Endometrium (tissue), 2 donors: ENCODE data around the gene SAP25.

Experiments
- FAIRE-seq: peaks from 2 replicates; lab custom pipeline; 2012; peaks lifted over from hg19 to GRCh38; lab: Jason Lieb, UNC
- donor health status: control.
- donor health status: control.

SAP25 gene

GRCh38 chr7:100573691-100574361, at the start of gene SAP25:
SAP25 (minus strand) TSS chr7:100573900; CDS start chr7:100573742, 158 bp downstream.
- FAIRE-seq, result no peak

GRCh38 chr7:100621554-100621953, 47.9 kb upstream of the SAP25 start:
- no peak for FAIRE-seq

- FAIRE-seq, result no peak
These were observed 47.1 kb upstream of the SAP25 start for GRCh38 chr7:100620804-100621203.

- no peak for FAIRE-seq
These were observed 46.5 kb upstream of the SAP25 start for GRCh38 chr7:100620239-100620638.

- FAIRE-seq, result no peak
These were observed 40.7 kb upstream of the SAP25 start for GRCh38 chr7:100614308-100614861.

- FAIRE-seq, result no peak
These were observed 39.9 kb upstream of the SAP25 start for GRCh38 chr7:100613412-100614175.

- no peak for FAIRE-seq
These were observed 39.2 kb upstream of the SAP25 start for GRCh38 chr7:100612730-100613390.

- FAIRE-seq, result peak; percentile 99
These were observed 38.5 kb upstream of the SAP25 start, which contains the start of gene MOSPD3 for GRCh38 chr7:100611983-100612729. MOSPD3 (plus strand) TSS chr7:100612540; CDS start chr7:100612792, 252 bp downstream.

- FAIRE-seq, result no peak
These were observed 36.3 kb upstream of the SAP25 start for GRCh38 chr7:100609958-100610357.

GRCh38 chr7:100607111-100607510, 33.4 kb upstream of the SAP25 start:
- no peak for FAIRE-seq

GRCh38 chr7:100606313-100606712, 32.6 kb upstream of the SAP25 start:
- no peak for FAIRE-seq

GRCh38 chr7:100604976-100605911, 31.5 kb upstream of the SAP25 start:
- no peak for FAIRE-seq

GRCh38 chr7:100604028-100604975, 30.6 kb upstream of the SAP25 start:
- no peak for FAIRE-seq

GRCh38 chr7:100603726-100604027, 30.0 kb upstream of the SAP25 start:
- FAIRE-seq, result no peak

- FAIRE-seq, result no peak
These were observed 29.4 kb upstream of the SAP25 start for GRCh38 chr7:100602889-100603725.

- no peak for FAIRE-seq
These were observed 27.0 kb upstream of the SAP25 start for GRCh38 chr7:100600730-100601038.

- FAIRE-seq, result no peak
These were observed 26.4 kb upstream of the SAP25 start for GRCh38 chr7:100599911-100600729.

- no peak for FAIRE-seq
These were observed 24.7 kb upstream of the SAP25 start for GRCh38 chr7:100598425-100598824.
